HCT116 (cell line): ENCODE measurements around the gene CDH4. TPM values are rescaled to one million over a fixed set of nuclear protein-coding genes. Genes with fewer than 3 reads are reported as not detected.

Experiments used
- ATAC-seq: fragments of 200-7000 bp; cut with Tn5 transposase; 2 replicates; pipeline ENCODE4 v1.9.1; 2020; ENCODE audit warnings: mild to moderate bottlenecking, moderate library complexity
- BruUV-seq: library from RNA; stranded (reverse); fragments of 400-500 nt; replicated peaks from 2 replicates; lab custom pipeline; 2021; lab: Mats Ljungman, UMichigan
- CTCF ChIA-PET: fragments of 300-600 bp; sonication (Branson Sonifier 250); formaldehyde crosslinking; loops from one replicate; lab custom pipeline; 2021; ENCODE audit warnings: antibody characterized with exemption; lab: Charles Lee
- POLR2A ChIA-PET: fragments of 300-600, 350-600 bp; sonication (Branson Sonifier 250); formaldehyde crosslinking; loops from one replicate; lab custom pipeline; 2021; ENCODE audit warnings: antibody characterized with exemption; lab: Charles Lee
- RAD21 ChIA-PET, 2 experiments: fragments of 300-600 bp; sonication (Branson Sonifier 250); formaldehyde crosslinking; loops; one replicate each; lab custom pipeline; 2023; ENCODE audit warnings: low total read pairs in 2 of 2; ENCODE audit not compliant: uncharacterized antibody in 2 of 2, unreplicated experiment in 2 of 2, low non-redundant PET in 1 of 2; lab: Charles Lee
- DNase-seq: peaks from one replicate; pipeline ENCODE4 v3.0.0-alpha.2; 2010; ENCODE audit warnings: low read depth, low spot score
- H2AFZ ChIP-seq: fragments of 200-600 bp; shearing (Covaris generic), sonication (generic); 2 replicates; pipeline ENCODE4 v1.6.1; 2017; ENCODE audit warnings: low read depth, mixed run types, mixed read lengths, antibody characterized with exemption, low read length; ENCODE audit not compliant: poor library complexity, severe bottlenecking
- H3K27ac ChIP-seq: 2 replicates; pipeline ENCODE4 v1.5.1; 2012; ENCODE audit warnings: low read depth, low read length
- H3K27me3 ChIP-seq: fragments of 200-600 bp; sonication (generic); 2 replicates; pipeline ENCODE4 v1.6.1; 2016; ENCODE audit warnings: mixed run types, low read length, mixed read lengths; ENCODE audit not compliant: insufficient read depth
- H3K36me3 ChIP-seq, 2 experiments: fragments of 200-500 bp in 1 of 2; fragments of 200-600 bp in 1 of 2; sonication (Bioruptor generic) in 1 of 2; sonication (generic) in 1 of 2; 2 replicates each; pipeline versions ENCODE4 v1.5.1 to v1.6.1; 2014 to 2016; ENCODE audit warnings: low read length in 2 of 2, inconsistent platforms in 1 of 2, mixed read lengths in 1 of 2, mixed run types in 1 of 2; ENCODE audit not compliant: insufficient read depth in 2 of 2, control insufficient read depth in 1 of 2
- H3K4me1 ChIP-seq, 2 experiments: fragments of 200-600 bp in 1 of 2; sonication (generic) in 1 of 2; 2 replicates each; pipeline versions ENCODE4 v1.5.1 to v1.6.1; 2012 to 2017; ENCODE audit warnings: low read length in 2 of 2, inconsistent platforms in 1 of 2, mild to moderate bottlenecking in 1 of 2, mixed read lengths in 1 of 2, mixed run types in 1 of 2, moderate library complexity in 1 of 2; ENCODE audit not compliant: insufficient read depth in 2 of 2, control insufficient read depth in 1 of 2
- H3K4me2 ChIP-seq: fragments of 200-600 bp; sonication (generic); 2 replicates; pipeline ENCODE4 v1.6.1; 2017; ENCODE audit warnings: mixed run types, low read length, mixed read lengths
- H3K4me3 ChIP-seq, 2 experiments: fragments of 200-600 bp in 1 of 2; sonication (generic) in 1 of 2; replicated peaks in 1 of 2; 2 replicates each; pipeline ENCODE4 v1.5.1; 2011 to 2016; ENCODE audit warnings: low read length in 2 of 2, control low read depth in 1 of 2, low read depth in 1 of 2, mild to moderate bottlenecking in 1 of 2, mixed read lengths in 1 of 2, mixed run types in 1 of 2
- H3K79me2 ChIP-seq: fragments of 200-600 bp; sonication (generic); 2 replicates; pipeline ENCODE4 v1.6.1; 2017; ENCODE audit warnings: mild to moderate bottlenecking, mixed run types, low read length, moderate library complexity, mixed read lengths; ENCODE audit not compliant: insufficient read depth
- H3K9ac ChIP-seq: fragments of 200-600 bp; sonication (generic); 2 replicates; pipeline ENCODE4 v1.6.1; 2016; ENCODE audit warnings: low read length, mixed read lengths
- H3K9me2 ChIP-seq: fragments of 200-600 bp; sonication (generic), shearing (Covaris generic); 2 replicates; pipeline ENCODE4 v1.6.1; 2017; ENCODE audit warnings: mixed run types, mild to moderate bottlenecking, moderate library complexity; ENCODE audit not compliant: insufficient read depth
- H3K9me3 ChIP-seq, 2 experiments: fragments of 200-500 bp in 1 of 2; fragments of 200-600 bp in 1 of 2; sonication (Bioruptor generic) in 1 of 2; sonication (generic) in 1 of 2; 2 replicates each; pipeline ENCODE4 v1.6.1; 2014 to 2017; ENCODE audit warnings: low read length in 2 of 2, mixed read lengths in 2 of 2, inconsistent platforms in 1 of 2, low read depth in 1 of 2, mild to moderate bottlenecking in 1 of 2, mixed run types in 1 of 2, moderate library complexity in 1 of 2; ENCODE audit not compliant: control insufficient read depth in 1 of 2, insufficient read depth in 1 of 2
- H4K20me1 ChIP-seq: fragments of 200-600 bp; sonication (generic), shearing (Covaris generic); 2 replicates; pipeline ENCODE4 v1.6.1; 2017; ENCODE audit warnings: mixed run types, mild to moderate bottlenecking, moderate library complexity; ENCODE audit not compliant: insufficient read depth
- CBX3 ChIP-seq: IDR thresholded peaks from 2 replicates; pipeline ENCODE4 v1.6.1; 2012; ENCODE audit warnings: low read depth
- EZH2 ChIP-seq: fragments of 200-600 bp; sonication (generic); IDR thresholded peaks from 2 replicates; pipeline ENCODE4 v1.6.1; 2017; ENCODE audit warnings: antibody characterized with exemption, mixed run types
- EZH2phosphoT487 ChIP-seq: fragments of 200-600 bp; IDR thresholded peaks from 2 replicates; pipeline ENCODE4 v1.6.1; 2018; ENCODE audit warnings: antibody characterized with exemption, borderline replicate concordance
- FOSL1 ChIP-seq: IDR thresholded peaks from 2 replicates; pipeline ENCODE4 v1.6.1; 2012; ENCODE audit warnings: low read depth
- JUND ChIP-seq: IDR thresholded peaks from 2 replicates; pipeline ENCODE4 v1.6.1; 2012
- POLR2A ChIP-seq: IDR thresholded peaks from 2 replicates; pipeline ENCODE4 v1.7.0; 2011; ENCODE audit warnings: borderline replicate concordance; ENCODE audit not compliant: insufficient read depth, insufficient read length; ENCODE audit errors: extremely low read depth
- SIN3A ChIP-seq: IDR thresholded peaks from 2 replicates; pipeline ENCODE4 v1.6.1; 2012; ENCODE audit warnings: low read depth
- SP1 ChIP-seq: IDR thresholded peaks from 2 replicates; pipeline ENCODE4 v1.6.1; 2012; ENCODE audit warnings: low read depth
- TCF7L2 ChIP-seq: IDR thresholded peaks from 2 replicates; pipeline ENCODE4 v1.7.0; 2011; ENCODE audit warnings: borderline replicate concordance, inconsistent platforms; ENCODE audit not compliant: insufficient read depth, insufficient read length; ENCODE audit errors: extremely low read depth
- YY1 ChIP-seq: IDR thresholded peaks from 2 replicates; pipeline ENCODE4 v1.6.1; 2011; ENCODE audit warnings: low read length, low read depth, moderate library complexity, mild to moderate bottlenecking; ENCODE audit not compliant: insufficient replicate concordance; ENCODE audit errors: extremely low read depth
- ZFX ChIP-seq: fragments of 450-650 bp; IDR thresholded peaks from 2 replicates; pipeline ENCODE4 v1.6.1; 2017
- ZNF274 ChIP-seq: fragments of 200-500 bp; sonication (Bioruptor generic); IDR thresholded peaks from 2 replicates; pipeline ENCODE4 v1.6.1; 2014; ENCODE audit warnings: mild to moderate bottlenecking, low read depth, low read length, inconsistent platforms
- intact Hi-C: fragments of 100-400 bp; cut with micrococcal nuclease; formaldehyde crosslinking; loops from 2 replicates; pipeline ENCODE4 v1.10.0; 2022
- total RNA-seq: library from RNA; stranded (reverse); gene quantifications from one replicate; pipeline ENCODE4 v1.2.1, GENCODE V29; 2021; ENCODE audit not compliant: unreplicated experiment
- TF ChIP-seq, protein P1 (sequence below): IDR thresholded peaks from 2 replicates; pipeline ENCODE4 v1.6.1; 2011; ENCODE audit warnings: mild to moderate bottlenecking, low read length, moderate library complexity; ENCODE audit not compliant: insufficient replicate concordance; ENCODE audit errors: extremely low read depth
- TF ChIP-seq, protein P2 (sequence below): IDR thresholded peaks from 2 replicates; pipeline ENCODE4 v1.6.1; 2012

The CDH4 gene
- total RNA-seq, 1 experiment from 2014 or later = not detected

DNA sequence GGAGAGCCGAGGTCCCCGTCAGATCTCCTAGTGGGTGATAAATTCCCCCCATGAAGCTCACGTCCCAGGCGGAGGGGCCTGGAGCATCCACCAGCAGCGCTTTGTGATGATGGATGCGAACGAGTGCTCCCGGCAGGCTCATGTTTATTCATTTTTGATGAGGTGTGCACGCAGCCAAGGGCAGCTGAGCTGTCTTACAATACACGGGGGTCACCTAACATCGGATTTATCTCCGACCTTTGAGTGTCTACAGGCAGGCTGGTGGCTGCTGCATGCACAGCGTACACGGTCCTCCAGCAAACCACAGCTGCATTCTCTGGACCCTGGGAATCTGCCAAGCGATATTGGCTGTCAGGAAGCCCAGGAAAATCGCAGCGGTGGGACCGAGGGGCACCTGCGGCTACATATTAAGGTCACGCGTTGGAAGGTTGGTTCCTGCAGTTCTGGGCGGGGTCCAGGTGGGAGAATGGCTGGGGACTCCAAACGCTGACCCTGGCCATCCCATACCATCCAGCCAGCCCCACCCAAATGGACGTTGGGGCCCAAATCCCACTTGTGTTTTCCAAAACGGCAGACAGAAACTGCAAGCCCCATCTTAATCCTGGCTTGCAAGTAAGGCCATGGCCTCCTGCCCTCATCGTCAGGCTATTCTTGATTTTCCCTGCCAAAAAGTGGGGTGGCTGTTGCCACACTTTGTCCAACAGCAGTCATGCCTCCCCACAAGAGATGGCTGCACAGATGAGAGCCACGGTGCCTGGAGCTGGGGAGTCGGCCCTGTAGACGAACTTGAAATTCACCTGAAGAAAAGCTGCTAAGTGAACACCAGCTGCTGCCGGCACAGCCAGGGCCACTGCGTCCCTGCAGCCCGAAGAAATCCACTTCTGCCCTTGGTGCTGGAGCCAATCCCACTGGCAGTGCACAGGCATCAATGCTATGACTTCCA, 413.7 kb downstream of the CDH4 start:
- H3K36me3 ChIP-seq = no peaks in the 10 kb centered on the region
- RAD21 ChIA-PET = no interaction called here
- intact Hi-C loops = no loop called here
- POLR2A ChIA-PET = no interaction called here
- no peak overlapping the region for H3K4me3 ChIP-seq
- H3K9ac ChIP-seq = no peak overlapping the region
- H2AFZ ChIP-seq = no peak overlapping the region
- CTCF ChIA-PET = no interaction called here
- H3K27ac ChIP-seq = no peak overlapping the region
- H3K9me2 ChIP-seq = no peaks in the 10 kb centered on the region
- no peak for TF ChIP-seq JUND
- TF ChIP-seq SIN3A = no peak
- TF ChIP-seq POLR2A = no peak
- no peaks in the 10 kb centered on the region for H4K20me1 ChIP-seq
- ATAC-seq = no peak
- H3K4me1 ChIP-seq = no peaks in the 10 kb centered on the region
- H3K79me2 ChIP-seq = no peaks in the 10 kb centered on the region
- H3K4me2 ChIP-seq = no peak overlapping the region
- no TSS peak for BruUV-seq
- no peaks in the 10 kb centered on the region for H3K9me3 ChIP-seq
- peaks cover 35% of the 10 kb centered on the region; the same call in 1 of the 2 replicates for H3K27me3 ChIP-seq
- DNase-seq = no peak

DNA sequence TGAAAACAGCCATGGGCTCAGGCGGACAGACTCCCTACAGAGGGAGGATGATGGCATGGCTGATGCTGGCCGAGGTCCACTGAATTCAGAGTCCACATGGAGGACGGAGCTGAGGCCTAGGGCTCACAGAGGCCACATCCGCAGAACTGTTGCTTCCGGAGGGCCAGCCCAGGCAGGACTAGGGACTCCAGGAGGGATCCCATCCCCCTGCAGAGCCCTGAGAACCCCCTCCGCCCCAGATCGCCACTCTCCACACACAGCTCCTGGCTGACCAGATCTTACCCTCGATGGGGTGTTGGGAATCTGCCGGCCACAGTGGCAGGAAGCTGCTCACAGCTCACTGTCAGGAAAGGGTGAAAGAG, 414.4 kb downstream of the CDH4 start:
- H3K79me2 ChIP-seq = no peaks in the 10 kb centered on the region
- no TSS peak for BruUV-seq
- ChIA-PET RAD21 (no interaction called here), CTCF (no interaction called here)
- no peak overlapping the region for H3K9ac ChIP-seq
- H3K9me3 ChIP-seq = no peaks in the 10 kb centered on the region
- intact Hi-C loops = no loop called here
- H3K36me3 ChIP-seq = no peaks in the 10 kb centered on the region
- TF ChIP-seq ZNF274 (no peak), FOSL1 (no peak), EZH2phosphoT487 (no peak), JUND (no peak), EZH2 (no peak), TCF7L2 (no peak), ZFX (no peak), YY1 (no peak), POLR2A (no peak), CBX3 (no peak), SP1 (no peak)
- TF ChIP-seq, protein P1, sequence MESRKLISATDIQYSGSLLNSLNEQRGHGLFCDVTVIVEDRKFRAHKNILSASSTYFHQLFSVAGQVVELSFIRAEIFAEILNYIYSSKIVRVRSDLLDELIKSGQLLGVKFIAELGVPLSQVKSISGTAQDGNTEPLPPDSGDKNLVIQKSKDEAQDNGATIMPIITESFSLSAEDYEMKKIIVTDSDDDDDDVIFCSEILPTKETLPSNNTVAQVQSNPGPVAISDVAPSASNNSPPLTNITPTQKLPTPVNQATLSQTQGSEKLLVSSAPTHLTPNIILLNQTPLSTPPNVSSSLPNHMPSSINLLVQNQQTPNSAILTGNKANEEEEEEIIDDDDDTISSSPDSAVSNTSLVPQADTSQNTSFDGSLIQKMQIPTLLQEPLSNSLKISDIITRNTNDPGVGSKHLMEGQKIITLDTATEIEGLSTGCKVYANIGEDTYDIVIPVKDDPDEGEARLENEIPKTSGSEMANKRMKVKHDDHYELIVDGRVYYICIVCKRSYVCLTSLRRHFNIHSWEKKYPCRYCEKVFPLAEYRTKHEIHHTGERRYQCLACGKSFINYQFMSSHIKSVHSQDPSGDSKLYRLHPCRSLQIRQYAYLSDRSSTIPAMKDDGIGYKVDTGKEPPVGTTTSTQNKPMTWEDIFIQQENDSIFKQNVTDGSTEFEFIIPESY = no peak
- TF ChIP-seq, protein P2, sequence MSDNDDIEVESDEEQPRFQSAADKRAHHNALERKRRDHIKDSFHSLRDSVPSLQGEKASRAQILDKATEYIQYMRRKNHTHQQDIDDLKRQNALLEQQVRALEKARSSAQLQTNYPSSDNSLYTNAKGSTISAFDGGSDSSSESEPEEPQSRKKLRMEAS = no peak
- TF ChIP-seq, all 23 proteins: peak for 0
- Histone ChIP-seq H3K4me2 (no peak overlapping the region), H4K20me1 (no peaks in the 10 kb centered on the region), H3K27me3 (peaks cover 35% of the 10 kb centered on the region; the same call in 1 of the 2 replicates), H3K4me1 (no peaks in the 10 kb centered on the region), H3K27ac (no peak overlapping the region), H3K4me3 (no peak overlapping the region), H3K9me2 (no peaks in the 10 kb centered on the region), H2AFZ (no peak overlapping the region)
- ATAC-seq = no peak
- no peak for DNase-seq
- POLR2A ChIA-PET = no interaction called here
